ENCODE results near the gene RTN4R. TPM values are rescaled to one million over a fixed set of nuclear protein-coding genes. Genes with fewer than 3 reads are reported as not detected.

RTN4R gene
- total RNA-seq, 1 experiment from 2014 or later = 0.30 TPM

GRCh38 chr22:20213833-20214708 lies 54.0 kb downstream of the RTN4R start:
- H4K20me1 ChIP-seq (ENCODE audit: insufficient read depth, low read depth, low read length) = peaks cover 10% of the 10 kb centered on the region; the same call in 1 of the 2 replicates
- no peaks in the 10 kb centered on the region for H3K27me3 ChIP-seq (ENCODE audit: low read length)
- H2AFZ ChIP-seq (ENCODE audit: low read length) = no peak overlapping the region
- DNase-seq = no peak
- H3K4me2 ChIP-seq (ENCODE audit: low read depth, low read length, poor library complexity, severe bottlenecking) = no peak overlapping the region
- H3K9me2 ChIP-seq (replicated peaks; ENCODE audit: insufficient read depth, low read length) = no peaks in the 10 kb centered on the region
- peaks cover 7% of the 10 kb centered on the region; the same call in 1 of the 2 replicates for H3K4me1 ChIP-seq (ENCODE audit: low read length)
- H3K79me2 ChIP-seq (ENCODE audit: low read length) = no peaks in the 10 kb centered on the region
- H3K9ac ChIP-seq (ENCODE audit: low read length) = no peak overlapping the region
- H3K9me3 ChIP-seq (ENCODE audit: low read length) = no peaks in the 10 kb centered on the region
- no peak overlapping the region for H3K27ac ChIP-seq (ENCODE audit: low read length)
- no peaks in the 10 kb centered on the region for H3K36me3 ChIP-seq (ENCODE audit: insufficient read depth, low read length)
- no peak overlapping the region for H3K4me3 ChIP-seq (ENCODE audit: low read length)

- Histone ChIP-seq H3K36me3 (ENCODE audit: insufficient read depth, low read length) (no peaks in the 10 kb centered on the region), H3K27me3 (ENCODE audit: low read length) (no peaks in the 10 kb centered on the region), H3K4me3 (ENCODE audit: low read length) (no peak overlapping the region), H3K9ac (ENCODE audit: low read length) (no peak overlapping the region), H3K9me3 (ENCODE audit: low read length) (no peaks in the 10 kb centered on the region), H2AFZ (ENCODE audit: low read length) (no peak overlapping the region), H4K20me1 (ENCODE audit: insufficient read depth, low read depth, low read length) (peaks cover 15% of the 10 kb centered on the region; the same call in 1 of the 2 replicates), H3K9me2 (replicated peaks; ENCODE audit: insufficient read depth, low read length) (no peaks in the 10 kb centered on the region), H3K4me2 (ENCODE audit: low read depth, low read length, poor library complexity, severe bottlenecking) (no peak overlapping the region), H3K79me2 (ENCODE audit: low read length) (no peaks in the 10 kb centered on the region), H3K4me1 (ENCODE audit: low read length) (peaks cover 7% of the 10 kb centered on the region; the same call in 1 of the 2 replicates), H3K27ac (ENCODE audit: low read length) (no peak overlapping the region)
- no peak for DNase-seq
Measured at GRCh38 chr22:20212754-20213699, 55.1 kb downstream of the RTN4R start.

- Histone ChIP-seq H3K79me2 (ENCODE audit: low read length) (no peaks in the 10 kb centered on the region), H3K4me3 (ENCODE audit: low read length) (no peak overlapping the region), H3K9ac (ENCODE audit: low read length) (no peak overlapping the region), H3K9me2 (replicated peaks; ENCODE audit: insufficient read depth, low read length) (no peaks in the 10 kb centered on the region), H4K20me1 (ENCODE audit: insufficient read depth, low read depth, low read length) (peaks cover 15% of the 10 kb centered on the region; the same call in 1 of the 2 replicates), H3K4me1 (ENCODE audit: low read length) (peaks cover 13% of the 10 kb centered on the region), H3K4me2 (ENCODE audit: low read depth, low read length, poor library complexity, severe bottlenecking) (no peak overlapping the region), H3K27me3 (ENCODE audit: low read length) (no peaks in the 10 kb centered on the region), H3K9me3 (ENCODE audit: low read length) (no peaks in the 10 kb centered on the region), H2AFZ (ENCODE audit: low read length) (no peak overlapping the region), H3K27ac (ENCODE audit: low read length) (no peak overlapping the region), H3K36me3 (ENCODE audit: insufficient read depth, low read length) (no peaks in the 10 kb centered on the region)
- DNase-seq = no peak
Measured at GRCh38 chr22:20211997-20212753, 55.9 kb downstream of the RTN4R start.

GRCh38 chr22:20211409-20211996 lies 56.6 kb downstream of the RTN4R start:
- Histone ChIP-seq H4K20me1 (ENCODE audit: insufficient read depth, low read depth, low read length) (peaks cover 15% of the 10 kb centered on the region; the same call in 1 of the 2 replicates), H3K9me3 (ENCODE audit: low read length) (no peaks in the 10 kb centered on the region), H3K4me1 (ENCODE audit: low read length) (peaks cover 18% of the 10 kb centered on the region), H3K9me2 (replicated peaks; ENCODE audit: insufficient read depth, low read length) (no peaks in the 10 kb centered on the region), H3K4me3 (ENCODE audit: low read length) (no peak overlapping the region), H3K36me3 (ENCODE audit: insufficient read depth, low read length) (no peaks in the 10 kb centered on the region), H3K4me2 (ENCODE audit: low read depth, low read length, poor library complexity, severe bottlenecking) (no peak overlapping the region), H3K27me3 (ENCODE audit: low read length) (no peaks in the 10 kb centered on the region), H3K79me2 (ENCODE audit: low read length) (0 out of 2 replicates have a peak, but pooled peaks cover 3% of the 10 kb centered on the region), H3K9ac (ENCODE audit: low read length) (no peak overlapping the region), H2AFZ (ENCODE audit: low read length) (no peak overlapping the region), H3K27ac (ENCODE audit: low read length) (no peak overlapping the region)
- DNase-seq = no peak

GRCh38 chr22:20210473-20211059 lies 57.6 kb downstream of the RTN4R start:
- Histone ChIP-seq H3K4me3 (ENCODE audit: low read length) (no peak overlapping the region), H3K9ac (ENCODE audit: low read length) (no peak overlapping the region), H3K4me1 (ENCODE audit: low read length) (peaks cover 23% of the 10 kb centered on the region), H3K79me2 (ENCODE audit: low read length) (0 out of 2 replicates have a peak, but pooled peaks cover 3% of the 10 kb centered on the region), H3K36me3 (ENCODE audit: insufficient read depth, low read length) (no peaks in the 10 kb centered on the region), H4K20me1 (ENCODE audit: insufficient read depth, low read depth, low read length) (peaks cover 15% of the 10 kb centered on the region; the same call in 1 of the 2 replicates), H2AFZ (ENCODE audit: low read length) (no peak overlapping the region), H3K4me2 (ENCODE audit: low read depth, low read length, poor library complexity, severe bottlenecking) (no peak overlapping the region), H3K9me3 (ENCODE audit: low read length) (no peaks in the 10 kb centered on the region), H3K27me3 (ENCODE audit: low read length) (no peaks in the 10 kb centered on the region), H3K9me2 (replicated peaks; ENCODE audit: insufficient read depth, low read length) (no peaks in the 10 kb centered on the region), H3K27ac (ENCODE audit: low read length) (no peak overlapping the region)
- DNase-seq = no peak

- Histone ChIP-seq H3K27ac (ENCODE audit: low read length) (no peak overlapping the region), H3K4me2 (ENCODE audit: low read depth, low read length, poor library complexity, severe bottlenecking) (no peak overlapping the region), H3K9me3 (ENCODE audit: low read length) (no peaks in the 10 kb centered on the region), H4K20me1 (ENCODE audit: insufficient read depth, low read depth, low read length) (peaks cover 15% of the 10 kb centered on the region; the same call in 1 of the 2 replicates), H3K36me3 (ENCODE audit: insufficient read depth, low read length) (no peaks in the 10 kb centered on the region), H3K9ac (ENCODE audit: low read length) (no peak overlapping the region), H2AFZ (ENCODE audit: low read length) (no peak overlapping the region), H3K27me3 (ENCODE audit: low read length) (no peaks in the 10 kb centered on the region), H3K4me1 (ENCODE audit: low read length) (peaks cover 24% of the 10 kb centered on the region), H3K9me2 (replicated peaks; ENCODE audit: insufficient read depth, low read length) (no peaks in the 10 kb centered on the region), H3K4me3 (ENCODE audit: low read length) (no peak overlapping the region), H3K79me2 (ENCODE audit: low read length) (0 out of 2 replicates have a peak, but pooled peaks cover 3% of the 10 kb centered on the region)
- DNase-seq = no peak
Measured at GRCh38 chr22:20209761-20210250, 58.3 kb downstream of the RTN4R start.

GRCh38 chr22:20208713-20209310 lies 59.3 kb downstream of the RTN4R start:
- Histone ChIP-seq H3K4me1 (ENCODE audit: low read length) (peaks cover 20% of the 10 kb centered on the region), H3K36me3 (ENCODE audit: insufficient read depth, low read length) (no peaks in the 10 kb centered on the region), H2AFZ (ENCODE audit: low read length) (no peak overlapping the region), H4K20me1 (ENCODE audit: insufficient read depth, low read depth, low read length) (peaks cover 15% of the 10 kb centered on the region; the same call in 1 of the 2 replicates), H3K4me3 (ENCODE audit: low read length) (no peak overlapping the region), H3K9ac (ENCODE audit: low read length) (no peak overlapping the region), H3K27ac (ENCODE audit: low read length) (no peak overlapping the region), H3K4me2 (ENCODE audit: low read depth, low read length, poor library complexity, severe bottlenecking) (no peak overlapping the region), H3K27me3 (ENCODE audit: low read length) (no peaks in the 10 kb centered on the region), H3K79me2 (ENCODE audit: low read length) (0 out of 2 replicates have a peak, but pooled peaks cover 3% of the 10 kb centered on the region), H3K9me2 (replicated peaks; ENCODE audit: insufficient read depth, low read length) (no peaks in the 10 kb centered on the region), H3K9me3 (ENCODE audit: low read length) (no peaks in the 10 kb centered on the region)
- DNase-seq = no peak

Measured in Karpas-422 (cell line).